HG02943 (cell line): ENCODE measurements around the gene TNFSF13B.
"Not testable (repeated sequence)": the region's sequence is repeated elsewhere in the genome, so short reads cannot be mapped to it uniquely, and the experiment has no call there.

ENCODE experiments used
- ATAC-seq: cut with Tn5 transposase; IDR thresholded peaks from one replicate; pipeline ENCODE4 v1.9.1; 2021; ENCODE audit warnings: mild to moderate bottlenecking, low read depth, moderate library complexity; ENCODE audit not compliant: unreplicated experiment

The TNFSF13B gene

DNA sequence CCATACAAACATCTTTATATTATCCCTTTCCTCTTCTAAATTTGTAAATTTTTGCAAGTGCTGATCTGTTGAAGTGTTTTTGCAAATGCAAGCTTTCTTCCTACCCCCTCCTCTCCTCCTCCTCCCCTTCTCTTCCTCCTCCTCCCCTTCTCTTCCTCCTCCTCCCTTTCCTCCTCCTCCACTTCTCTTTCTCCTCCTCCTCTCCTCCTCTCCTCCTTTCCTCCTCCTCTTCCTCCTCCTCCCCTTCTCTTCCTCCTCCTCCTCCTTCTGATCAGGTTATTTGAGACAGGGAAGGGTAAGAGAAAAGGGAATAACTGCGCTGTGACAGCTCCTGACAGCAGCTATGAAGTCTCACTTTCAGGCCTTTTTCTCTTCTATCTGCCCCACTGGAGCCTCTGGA is 8.9 kb downstream of the TNFSF13B start:
- ATAC-seq, result no peak

GRCh38 chr13:108281901-108282300 is 12.4 kb downstream of the TNFSF13B start:
- ATAC-seq, result no peak

- no peak for ATAC-seq
Observed at GRCh38 chr13:108283110-108283509, 13.6 kb downstream of the TNFSF13B start.

- ATAC-seq, result no peak
Observed at GRCh38 chr13:108288741-108289140, 19.2 kb downstream of the TNFSF13B start.

DNA sequence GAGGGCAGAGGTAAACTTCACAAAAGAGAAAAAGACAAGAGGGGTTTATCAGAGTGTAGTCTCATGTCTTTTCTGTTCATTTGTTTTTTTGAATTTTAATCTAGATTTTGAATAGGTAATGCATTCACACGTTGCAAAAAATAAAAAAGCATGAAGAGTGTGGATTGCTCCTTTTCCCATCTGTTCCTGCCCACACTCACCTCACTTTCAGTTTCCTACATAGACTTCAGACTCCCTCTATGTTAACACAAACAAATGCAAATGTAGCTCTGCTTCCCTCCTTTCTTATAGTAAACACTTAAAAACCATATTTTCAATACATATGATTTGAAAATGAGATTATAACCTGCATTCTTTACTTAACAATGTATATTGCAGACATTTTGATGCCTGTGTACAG is 20.3 kb downstream of the TNFSF13B start:
- no peak for ATAC-seq

DNA sequence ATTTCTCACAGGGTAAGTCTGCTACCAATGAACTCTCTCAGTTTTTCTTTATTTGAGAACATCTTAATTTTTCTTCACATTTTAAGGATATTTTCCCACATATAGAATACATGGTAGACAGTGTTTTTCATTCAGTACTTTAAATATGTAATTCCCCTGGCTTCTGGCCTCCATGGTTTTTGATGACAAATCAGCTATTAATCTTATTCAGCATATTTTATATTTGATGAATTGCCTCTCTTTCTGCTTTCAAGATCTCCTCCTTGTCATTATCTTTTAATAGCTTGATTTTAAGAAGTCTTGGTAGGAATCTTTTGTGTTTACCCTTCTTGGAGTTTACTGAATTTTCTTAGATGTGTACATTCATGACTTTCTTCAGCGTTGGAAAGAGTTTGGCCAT is 27.6 kb downstream of the TNFSF13B start:
- no peak for ATAC-seq

- no peak for ATAC-seq
Observed at GRCh38 chr13:108302279-108302678, 32.8 kb downstream of the TNFSF13B start.

DNA sequence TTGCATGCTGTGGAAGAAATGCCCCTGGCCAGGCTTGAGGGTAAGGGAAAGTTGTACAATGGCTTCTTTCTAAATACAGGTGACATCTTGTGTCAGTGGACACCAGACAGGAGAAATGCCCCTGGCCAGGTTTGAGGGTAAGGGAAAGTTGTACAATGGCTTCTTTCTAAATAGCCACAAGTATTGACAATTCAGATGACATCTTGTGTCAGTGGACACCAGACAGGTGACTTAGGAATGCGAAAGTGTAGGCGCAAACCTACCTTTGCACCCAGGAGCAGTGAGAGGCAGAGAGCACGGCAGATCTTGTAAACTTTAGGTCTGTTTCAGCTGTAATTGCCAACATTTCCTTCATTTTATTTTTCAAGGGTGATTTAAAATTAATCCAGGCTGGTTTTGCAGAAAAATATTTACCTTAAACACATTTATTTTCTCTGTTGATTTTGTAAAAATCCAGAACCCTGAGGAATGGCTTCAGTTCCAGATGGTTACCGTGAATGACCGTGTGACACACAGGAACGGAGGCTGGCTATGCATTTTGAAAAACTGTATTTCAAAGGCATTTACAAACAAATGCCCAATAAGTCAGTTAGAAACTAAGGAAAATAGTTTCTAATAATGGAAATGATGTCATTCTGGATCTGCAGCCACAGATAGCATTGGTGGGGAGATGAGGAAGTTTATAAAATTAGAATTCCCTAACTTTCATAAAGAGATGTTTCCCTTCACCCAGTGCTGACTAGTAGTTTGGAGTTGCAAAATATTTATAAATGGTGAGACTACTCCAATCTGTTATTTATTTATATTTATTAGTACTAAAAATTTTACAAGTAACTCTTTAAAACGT is 34.9 kb downstream of the TNFSF13B start:
- ATAC-seq, result no peak

GRCh38 chr13:108305655-108306054 is 36.1 kb downstream of the TNFSF13B start:
- ATAC-seq, result no peak

- no peak for ATAC-seq
Observed at GRCh38 chr13:108306860-108307259, 37.3 kb downstream of the TNFSF13B start.

GRCh38 chr13:108311596-108311995 is 42.1 kb downstream of the TNFSF13B start:
- ATAC-seq, result not testable (repeated sequence)

- ATAC-seq, result no peak
Observed at GRCh38 chr13:108313382-108313781, 43.9 kb downstream of the TNFSF13B start.

GRCh38 chr13:108315273-108315672 is 45.8 kb downstream of the TNFSF13B start:
- peak; percentile 71 for ATAC-seq

GRCh38 chr13:108315991-108316390 is 46.5 kb downstream of the TNFSF13B start:
- ATAC-seq, result no peak

GRCh38 chr13:108316413-108316812 is 46.9 kb downstream of the TNFSF13B start:
- ATAC-seq, result no peak

DNA sequence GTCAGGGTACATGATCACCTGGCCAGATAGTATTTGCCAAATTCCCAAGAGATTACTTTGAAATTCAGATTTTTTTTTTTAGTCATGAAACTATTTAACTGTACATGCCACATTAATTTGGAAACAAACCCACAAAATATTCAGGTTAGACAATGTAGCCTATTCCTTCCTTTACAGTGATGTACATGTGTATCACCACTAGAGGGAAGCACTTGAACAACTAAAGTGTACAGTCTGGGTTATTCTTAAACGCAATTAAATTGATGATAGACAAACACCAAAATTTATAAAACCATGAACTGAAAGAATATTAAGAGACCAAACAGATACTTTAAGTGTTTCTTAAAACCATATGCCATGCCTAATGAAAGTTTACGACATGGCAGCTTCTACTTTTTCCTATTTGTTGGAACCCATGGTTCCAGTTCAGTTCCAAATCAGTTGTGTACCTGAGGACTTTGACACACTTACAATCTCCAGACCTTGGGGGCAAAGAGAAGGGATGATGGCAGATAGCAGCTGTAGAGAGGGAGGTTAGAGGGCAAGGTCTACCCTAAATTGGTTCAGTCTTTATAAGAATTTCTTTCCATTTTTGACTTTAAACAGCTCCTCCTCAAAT is 52.8 kb downstream of the TNFSF13B start:
- ATAC-seq, result peak; percentile 85

- no peak for ATAC-seq
Observed at GRCh38 chr13:108323031-108323430, 53.5 kb downstream of the TNFSF13B start.

- no peak for ATAC-seq
Observed at GRCh38 chr13:108325863-108326262, 56.3 kb downstream of the TNFSF13B start.

GRCh38 chr13:108326309-108326708 is 56.8 kb downstream of the TNFSF13B start:
- ATAC-seq, result peak; percentile 62

GRCh38 chr13:108328848-108329247 is 59.3 kb downstream of the TNFSF13B start:
- no peak for ATAC-seq

GRCh38 chr13:108332791-108333190 is 63.3 kb downstream of the TNFSF13B start:
- ATAC-seq, result no peak
